GM12878 (cell line): Measurements from ENCODE around the gene LCE1A. TPM values are rescaled to one million over a fixed set of nuclear protein-coding genes. Genes with fewer than 3 reads are reported as not detected.

Experiments used
- BCLAF1 ChIP-seq: fragments of 450-650 bp; IDR thresholded peaks from 2 replicates; pipeline ENCODE4 v1.6.1; 2017; ENCODE audit warnings: antibody characterized with exemption, mild to moderate bottlenecking, moderate library complexity
- CBX5 ChIP-seq: sonication (generic); IDR thresholded peaks from 2 replicates; pipeline ENCODE4 v1.6.1; 2016; ENCODE audit warnings: low read depth, moderate library complexity, mild to moderate bottlenecking, inconsistent platforms
- GATAD2B ChIP-seq: fragments of 450-650 bp; conservative IDR thresholded peaks from 2 replicates; pipeline ENCODE4 v1.6.1; 2017; ENCODE audit warnings: low read depth, mild to moderate bottlenecking, moderate library complexity
- IKZF2 ChIP-seq, 2 experiments: fragments of 450-650 bp; IDR thresholded peaks; 2 replicates each; pipeline ENCODE4 v1.6.1; 2017; ENCODE audit warnings: mild to moderate bottlenecking in 2 of 2, moderate library complexity in 2 of 2
- NBN ChIP-seq: fragments of 450-650 bp; IDR thresholded peaks from 2 replicates; pipeline ENCODE4 v1.6.1; 2016
- PAX8 ChIP-seq: fragments of 450-650 bp; IDR thresholded peaks from 2 replicates; pipeline ENCODE4 v1.6.1; 2017; ENCODE audit warnings: mild to moderate bottlenecking, moderate library complexity
- POU2F2 ChIP-seq: IDR thresholded peaks from 3 replicates; pipeline ENCODE4 v1.6.1; 2011; ENCODE audit warnings: low read depth, mild to moderate bottlenecking, low read length, borderline replicate concordance
- SMC3 ChIP-seq: IDR thresholded peaks from 2 replicates; pipeline ENCODE4 v1.6.1; 2011; ENCODE audit warnings: low read length, improper control_type of control experiment, borderline replicate concordance
- SRF ChIP-seq, 2 experiments: IDR thresholded peaks; 2 replicates each; pipeline ENCODE4 v1.6.1; 2011; ENCODE audit warnings: low read depth in 2 of 2, low read length in 2 of 2, mild to moderate bottlenecking in 1 of 2, moderate library complexity in 1 of 2
- SUPT20H ChIP-seq: IDR thresholded peaks from 2 replicates; pipeline ENCODE4 v1.6.1; 2011; ENCODE audit warnings: low read depth, mild to moderate bottlenecking, low read length, moderate library complexity, borderline replicate concordance; ENCODE audit not compliant: control insufficient read depth
- YY1 ChIP-seq: IDR thresholded peaks from 2 replicates; pipeline ENCODE4 v1.6.1; 2011; ENCODE audit warnings: low read depth, mild to moderate bottlenecking, low read length
- polyA plus RNA-seq, 11 experiments: library from polyadenylated mRNA; depleted of rRNA in 4 of 11; unstranded in 6 of 11; stranded (reverse) in 5 of 11; fragments of >200 nt; fragmentation: Nextera tagmentation in 4 of 11; fragmentation: Illumina TruSeq in 1 of 11; extraction: Ambion mirVana in 4 of 11; extraction: Trizol in 1 of 11; gene quantifications; 1 replicate in 1 of 11; 2 replicates in 10 of 11; pipeline versions ENCODE4 v1.2.1 to v1.2.3, GENCODE V29; 2011 to 2016; ENCODE audit warnings: inconsistent platforms in 2 of 11, missing spikeins in 2 of 11, low read depth in 1 of 11
- total RNA-seq, 4 experiments: library from RNA; depleted of rRNA in 3 of 4; stranded (reverse); fragments of >200 nt in 3 of 4; fragmentation: Illumina TruSeq in 1 of 4; extraction: Trizol in 1 of 4; gene quantifications; 2 replicates each; pipeline versions ENCODE4 v1.2.1 to v1.2.3, GENCODE V29; 2013 to 2021

Gene LCE1A
- total and polyA plus RNA-seq, 10 of the 15 experiments (the other 5 are each of a cell fraction or from before 2014, with no cell fraction given): not detected

- TF ChIP-seq YY1: peak; percentile 41; the same call in 1 of the 2 replicates
- TF ChIP-seq CBX5: no peak
- TF ChIP-seq BCLAF1: no peak
- no peak for TF ChIP-seq IKZF2 (IDR thresholded peaks at IDR 0.05)
- no peak for TF ChIP-seq PAX8
- no peak for TF ChIP-seq SUPT20H
- TF ChIP-seq SMC3: peak; percentile 89
- TF ChIP-seq SRF (IDR thresholded peaks at IDR 0.05; ENCODE audit: low read depth in 2 of 2, low read length in 2 of 2): no peak
- TF ChIP-seq POU2F2: peak; percentile 79; the same call in 1 of the 3 replicates
- no peak for TF ChIP-seq GATAD2B
- TF ChIP-seq NBN: no peak
Measured at GRCh38 chr1:152869808-152870419, 42.6 kb downstream of the LCE1A start (continued).
